GM15510 (cell line): ENCODE data around the gene E4F1.
A peak's percentile ranks its signal among the peaks of the same experiment; 100 is the strongest.

Source experiments
- POLR2A ChIP-seq: IDR thresholded peaks from 3 replicates; pipeline ENCODE4 v1.6.1; 2011; ENCODE audit warnings: borderline replicate concordance; ENCODE audit not compliant: insufficient read length; ENCODE audit errors: extremely low read depth

E4F1 gene

DNA sequence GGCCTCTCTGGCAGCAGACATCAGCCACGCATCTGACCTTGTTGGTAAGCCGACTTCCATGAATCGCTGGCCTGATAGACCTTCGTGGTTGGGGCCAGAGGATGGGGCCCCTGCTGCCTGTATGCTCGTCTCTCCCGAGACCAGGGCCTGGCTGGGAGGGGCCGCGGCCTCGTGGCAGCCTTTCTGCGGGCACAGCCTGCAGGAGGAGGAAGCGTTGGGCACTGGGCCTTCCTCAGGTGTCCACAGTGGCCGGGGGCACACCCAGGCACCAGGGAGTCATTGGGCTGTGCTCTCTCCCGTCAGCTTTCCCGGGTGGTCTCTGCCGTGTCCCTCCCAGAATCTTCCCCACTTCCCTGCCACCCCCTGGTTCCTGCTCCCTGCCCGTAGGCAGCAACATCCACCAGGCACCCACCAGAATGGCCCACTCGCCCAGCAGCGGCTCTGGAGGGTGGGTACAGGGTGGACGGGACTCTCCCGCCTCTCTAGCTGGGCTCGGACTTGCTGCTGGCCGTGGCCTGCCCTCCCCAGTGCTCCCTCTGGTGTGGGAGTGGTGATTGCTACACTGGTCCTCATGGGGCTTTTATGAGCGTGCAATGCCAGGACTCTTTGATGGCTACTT lies 6.3 kb downstream of the E4F1 start:
- no peak for TF ChIP-seq POLR2A

DNA sequence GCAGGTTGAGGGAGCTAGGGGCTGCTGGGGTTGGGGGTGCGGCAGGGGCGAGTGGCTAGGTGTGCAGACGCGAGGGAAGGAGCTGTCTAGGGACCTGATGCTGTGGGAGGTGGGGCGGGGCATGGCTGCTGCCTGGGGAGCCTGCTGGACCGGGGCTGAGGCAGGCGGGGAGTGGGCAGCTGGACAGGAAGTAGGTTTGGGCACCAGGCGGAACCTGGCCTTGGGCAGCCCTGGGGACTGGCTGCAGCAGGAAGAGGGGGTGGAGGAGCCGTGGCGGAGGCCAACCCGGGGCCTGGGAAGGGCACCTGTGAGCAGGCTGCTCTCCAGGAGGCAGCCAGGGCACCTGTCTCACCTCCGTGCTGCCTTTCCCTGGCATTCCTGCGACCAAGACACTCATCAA lies 7.0 kb downstream of the E4F1 start:
- no peak for TF ChIP-seq POLR2A

DNA sequence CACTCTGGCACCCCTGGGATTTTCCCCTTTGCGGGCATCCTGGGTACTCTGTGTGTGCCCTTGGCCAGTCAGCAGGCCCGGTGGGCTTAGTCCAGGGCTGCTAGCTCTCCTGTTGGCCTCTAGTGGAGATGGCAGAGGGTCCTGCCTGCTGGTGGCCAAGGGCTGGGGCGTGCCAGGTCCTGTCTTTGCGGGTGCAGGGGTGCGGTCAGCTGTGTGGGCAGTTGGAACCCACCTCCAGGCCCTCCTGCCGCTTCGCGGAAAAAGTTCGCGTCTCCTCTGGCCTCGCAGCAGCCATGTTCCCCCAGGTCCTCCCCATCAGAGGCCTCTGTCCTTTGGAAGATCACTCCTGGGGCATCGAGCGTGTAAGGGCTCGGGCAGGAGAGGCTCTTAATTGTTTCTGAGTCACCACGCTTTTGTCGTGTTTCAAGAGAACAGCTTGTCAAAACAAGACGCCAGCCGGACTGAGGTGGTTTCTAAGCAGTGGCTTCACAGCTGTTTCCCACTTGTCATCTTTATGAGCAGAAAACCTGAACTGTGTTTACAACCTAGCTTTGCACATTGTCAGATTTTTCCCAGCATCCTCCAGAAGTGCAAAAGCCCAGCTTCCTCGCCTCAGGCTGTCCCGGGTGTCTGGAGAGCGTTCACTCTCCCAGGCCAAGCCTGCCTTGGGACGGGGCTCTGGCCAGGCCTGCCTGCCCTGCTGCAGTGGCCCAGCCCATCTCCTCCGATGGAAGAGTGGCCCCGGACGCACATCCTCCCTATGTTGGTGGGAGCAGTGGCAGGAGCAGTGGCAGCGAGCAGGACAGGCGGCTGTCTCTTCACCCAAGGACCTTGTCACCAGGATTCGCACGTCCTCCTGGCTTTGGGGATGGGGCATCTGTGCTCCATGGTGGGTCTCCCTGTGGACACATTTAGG lies 7.9 kb downstream of the E4F1 start:
- TF ChIP-seq POLR2A: no peak

DNA sequence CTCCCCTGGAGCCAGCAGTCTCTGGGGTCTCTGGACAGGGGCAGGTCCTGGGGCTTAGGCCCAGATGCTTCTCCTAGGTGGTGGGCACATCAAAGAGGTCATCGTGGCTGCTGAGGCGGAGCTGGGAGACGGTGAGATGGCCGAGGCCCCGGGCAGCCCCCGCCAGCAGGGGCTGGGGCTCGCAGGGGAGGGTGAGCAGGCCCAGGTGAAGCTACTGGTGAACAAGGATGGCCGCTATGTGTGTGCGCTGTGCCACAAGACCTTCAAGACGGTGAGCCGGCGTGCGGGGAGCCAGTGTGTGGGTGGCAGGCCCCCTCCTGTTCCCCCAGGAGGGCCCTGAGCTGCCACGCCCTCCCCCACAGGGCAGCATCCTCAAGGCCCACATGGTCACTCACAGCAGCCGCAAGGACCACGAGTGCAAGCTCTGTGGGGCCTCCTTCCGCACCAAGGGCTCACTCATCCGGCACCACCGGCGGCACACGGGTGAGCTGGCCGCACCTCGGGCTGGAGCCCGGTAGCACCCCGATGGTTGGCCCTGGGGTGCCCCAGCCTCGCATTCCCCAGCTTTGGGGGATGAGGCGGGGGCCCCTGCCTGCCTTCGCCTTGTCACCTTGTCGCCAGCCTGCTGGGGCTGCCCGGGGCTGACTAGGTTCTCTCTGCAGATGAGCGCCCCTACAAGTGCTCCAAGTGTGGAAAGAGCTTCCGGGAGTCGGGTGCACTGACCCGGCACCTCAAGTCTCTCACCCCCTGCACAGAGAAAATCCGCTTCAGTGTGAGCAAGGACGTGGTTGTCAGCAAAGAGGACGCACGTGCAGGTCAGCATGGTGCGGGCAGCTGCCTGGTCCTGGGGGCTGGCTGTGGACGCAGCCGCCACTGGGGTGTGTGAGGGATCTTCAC lies 9.0 kb downstream of the E4F1 start:
- TF ChIP-seq POLR2A: no peak

DNA sequence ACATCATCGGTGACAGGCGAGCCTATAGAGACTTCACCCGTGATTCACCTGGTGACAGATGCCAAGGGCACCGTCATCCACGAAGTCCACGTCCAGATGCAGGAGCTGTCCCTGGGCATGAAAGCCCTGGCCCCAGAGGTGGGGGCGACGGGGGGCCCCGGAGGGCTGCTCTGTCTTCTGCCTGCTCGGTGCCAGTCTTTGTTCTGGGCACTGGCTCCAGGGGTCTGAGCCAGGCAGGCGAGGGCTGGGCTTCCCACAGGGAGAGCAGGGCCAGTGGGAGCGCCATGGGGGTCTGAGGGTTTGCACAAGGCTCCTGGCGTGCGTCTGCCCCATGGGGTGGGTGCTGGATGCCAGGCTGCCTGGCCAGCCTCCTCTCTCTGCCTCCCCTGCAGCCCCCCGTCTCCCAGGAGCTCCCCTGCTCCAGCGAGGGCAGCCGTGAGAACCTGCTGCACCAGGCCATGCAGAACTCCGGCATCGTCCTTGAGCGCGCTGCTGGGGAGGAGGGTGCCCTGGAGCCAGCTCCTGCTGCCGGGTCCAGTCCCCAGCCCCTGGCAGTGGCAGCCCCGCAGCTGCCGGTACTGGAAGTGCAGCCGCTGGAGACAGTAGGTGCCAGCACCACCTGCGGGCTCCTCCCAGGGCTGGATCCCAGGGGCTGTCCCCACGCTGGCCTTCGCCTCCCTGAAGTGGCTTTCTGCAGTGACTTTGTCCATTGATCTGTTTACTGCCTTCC lies 9.8 kb downstream of the E4F1 start:
- no peak for TF ChIP-seq POLR2A

DNA sequence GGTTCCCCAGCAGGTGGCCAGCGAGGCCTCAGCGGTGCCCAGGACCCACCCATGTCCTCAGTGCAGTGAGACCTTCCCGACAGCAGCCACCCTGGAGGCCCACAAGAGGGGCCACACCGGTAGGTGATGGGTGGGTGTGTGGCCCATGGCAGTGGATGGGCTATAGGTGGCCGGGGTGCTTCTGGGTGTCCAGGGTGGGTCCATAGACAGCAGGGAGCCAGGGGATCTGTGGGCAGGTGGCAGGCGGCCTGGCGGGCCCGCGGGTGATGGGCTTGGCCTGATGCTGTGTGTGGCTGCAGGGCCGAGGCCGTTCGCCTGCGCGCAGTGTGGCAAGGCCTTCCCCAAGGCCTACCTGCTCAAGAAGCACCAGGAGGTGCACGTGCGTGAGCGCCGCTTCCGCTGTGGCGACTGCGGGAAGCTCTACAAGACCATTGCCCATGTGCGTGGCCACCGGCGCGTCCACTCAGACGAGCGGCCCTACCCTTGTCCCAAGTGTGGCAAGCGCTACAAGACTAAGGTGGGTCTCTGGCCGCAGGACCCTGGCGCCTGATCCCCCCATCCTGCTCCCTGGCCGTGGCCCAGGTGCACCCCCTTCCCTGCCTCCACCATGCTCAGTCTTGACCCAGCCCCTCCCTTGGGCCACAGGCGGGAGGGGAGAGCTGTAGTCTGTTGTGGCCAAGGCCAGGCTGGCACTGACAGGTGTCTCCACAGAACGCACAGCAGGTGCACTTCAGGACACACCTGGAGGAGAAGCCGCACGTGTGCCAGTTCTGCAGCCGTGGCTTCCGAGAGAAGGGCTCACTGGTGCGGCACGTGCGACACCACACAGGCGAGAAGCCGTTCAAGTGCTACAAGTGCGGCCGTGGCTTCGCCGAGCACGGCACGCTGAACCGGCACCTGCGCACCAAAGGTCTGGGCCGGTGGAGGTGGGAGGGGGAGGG lies 10.8 kb downstream of the E4F1 start:
- TF ChIP-seq POLR2A: no peak

DNA sequence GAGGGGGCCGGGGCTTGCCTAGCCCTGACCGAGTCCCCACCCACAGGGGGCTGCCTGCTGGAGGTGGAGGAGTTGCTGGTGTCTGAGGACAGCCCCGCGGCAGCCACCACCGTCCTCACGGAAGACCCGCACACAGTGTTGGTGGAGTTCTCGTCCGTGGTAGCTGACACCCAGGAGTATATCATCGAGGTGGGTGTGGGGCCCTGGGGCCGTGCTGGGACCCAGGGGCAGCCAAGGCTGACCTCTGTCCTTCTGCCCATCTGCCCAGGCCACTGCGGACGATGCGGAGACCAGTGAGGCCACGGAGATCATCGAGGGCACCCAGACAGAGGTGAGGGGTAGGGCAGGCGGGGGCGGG lies 11.4 kb downstream of the E4F1 start:
- TF ChIP-seq POLR2A: no peak

DNA sequence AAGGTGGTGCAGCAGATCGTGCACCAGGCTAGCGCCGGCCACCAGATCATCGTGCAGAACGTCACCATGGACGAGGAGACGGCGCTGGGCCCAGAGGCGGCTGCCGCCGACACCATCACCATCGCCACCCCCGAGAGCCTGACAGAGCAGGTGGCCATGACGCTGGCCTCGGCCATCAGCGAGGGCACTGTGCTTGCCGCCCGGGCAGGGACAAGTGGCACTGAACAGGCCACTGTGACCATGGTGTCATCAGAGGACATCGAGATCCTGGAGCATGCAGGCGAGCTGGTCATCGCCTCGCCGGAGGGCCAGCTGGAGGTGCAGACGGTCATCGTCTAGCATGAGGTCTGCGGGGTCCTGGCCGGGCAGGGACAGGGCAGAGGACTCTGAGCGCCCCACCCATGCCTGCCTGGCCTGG lies 11.9 kb downstream of the E4F1 start:
- TF ChIP-seq POLR2A: no peak

DNA sequence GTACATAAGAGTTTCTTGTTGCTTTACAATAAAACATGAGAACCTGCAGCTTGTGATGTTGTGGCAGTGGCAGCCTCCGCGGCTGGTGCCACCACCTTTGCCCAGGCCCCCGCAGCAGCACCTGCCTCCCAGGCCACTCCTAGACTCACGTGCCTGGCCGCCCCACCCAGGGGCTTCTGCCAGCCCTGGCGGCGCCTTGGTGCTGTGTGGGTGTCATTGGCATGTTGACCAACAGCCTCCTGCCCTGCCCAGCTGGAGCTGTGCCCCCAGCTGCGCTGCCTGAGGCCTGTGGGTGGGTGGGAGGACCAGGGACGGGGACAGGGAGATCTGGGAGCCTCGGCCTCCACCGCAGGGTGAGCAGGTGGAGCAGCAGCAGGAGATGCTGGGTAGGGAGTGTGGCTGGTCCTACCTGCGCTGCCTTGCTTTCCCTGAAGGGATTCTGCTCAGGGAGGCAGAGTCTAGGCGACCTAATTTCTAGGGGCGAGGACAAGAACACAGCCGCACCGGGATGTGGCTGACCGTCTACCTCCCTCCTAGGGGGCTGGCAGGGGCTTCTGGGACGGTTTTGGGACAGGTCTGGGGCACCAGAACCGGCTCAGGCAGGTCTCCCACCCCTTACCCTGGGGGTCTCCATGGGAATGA lies 12.4 kb downstream of the E4F1 start:
- peak; percentile 11 for TF ChIP-seq POLR2A

DNA sequence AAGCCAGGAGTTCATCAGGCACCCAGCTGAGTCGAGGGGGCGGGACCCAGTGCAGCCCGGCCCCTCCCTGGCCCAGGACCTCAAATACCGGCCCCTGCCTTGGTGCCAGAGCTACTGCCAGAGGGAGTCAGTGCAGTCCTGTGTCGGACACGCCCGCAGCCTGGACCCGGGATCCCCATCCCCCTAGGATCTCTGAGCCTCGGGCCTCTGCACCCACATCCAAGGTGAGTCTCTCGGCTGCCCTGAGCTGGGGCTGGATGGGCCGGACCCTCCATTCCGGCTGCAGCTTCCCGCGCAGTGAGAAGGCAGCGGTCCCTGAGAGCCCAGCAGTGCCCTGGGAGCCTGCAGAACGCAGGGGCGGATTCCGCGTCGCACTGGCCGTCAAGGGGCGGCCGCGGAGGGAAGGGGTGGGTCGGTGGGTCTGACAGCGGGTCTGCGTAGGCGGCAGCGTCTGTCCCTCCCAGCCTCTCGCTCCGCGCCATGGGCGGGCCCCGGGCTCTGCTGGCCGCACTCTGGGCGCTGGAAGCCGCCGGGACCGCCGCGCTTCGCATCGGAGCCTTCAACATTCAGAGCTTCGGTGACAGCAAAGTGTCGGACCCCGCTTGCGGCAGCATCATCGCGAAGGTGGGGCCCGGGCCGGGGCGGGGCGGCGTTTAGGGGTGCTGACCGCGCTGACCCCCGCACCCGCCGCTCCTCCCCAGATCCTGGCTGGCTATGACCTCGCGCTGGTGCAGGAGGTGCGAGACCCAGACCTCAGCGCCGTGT lies 13.1 kb downstream of the E4F1 start, which contains the start of gene DNASE1L2:
TSS of gene DNASE1L2 (plus strand) at position 108 of the 765 bp plus-strand sequence. CDS start at position 481, 373 bp downstream.
- TF ChIP-seq POLR2A: no peak

DNA sequence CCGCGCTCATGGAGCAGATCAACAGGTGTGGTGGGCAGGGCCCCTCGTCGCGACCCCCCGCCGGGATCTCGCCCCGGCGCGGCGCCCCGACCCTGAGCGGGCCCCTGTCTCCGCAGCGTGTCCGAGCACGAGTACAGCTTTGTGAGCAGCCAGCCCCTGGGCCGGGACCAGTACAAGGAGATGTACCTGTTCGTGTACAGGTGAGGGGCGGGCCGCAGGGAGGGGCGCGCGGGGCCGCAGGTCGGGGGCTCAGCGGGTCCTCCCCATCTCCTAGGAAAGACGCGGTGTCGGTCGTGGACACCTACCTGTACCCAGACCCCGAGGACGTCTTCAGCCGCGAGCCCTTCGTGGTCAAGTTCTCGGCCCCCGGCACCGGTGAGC lies 13.7 kb downstream of the E4F1 start:
- no peak for TF ChIP-seq POLR2A

DNA sequence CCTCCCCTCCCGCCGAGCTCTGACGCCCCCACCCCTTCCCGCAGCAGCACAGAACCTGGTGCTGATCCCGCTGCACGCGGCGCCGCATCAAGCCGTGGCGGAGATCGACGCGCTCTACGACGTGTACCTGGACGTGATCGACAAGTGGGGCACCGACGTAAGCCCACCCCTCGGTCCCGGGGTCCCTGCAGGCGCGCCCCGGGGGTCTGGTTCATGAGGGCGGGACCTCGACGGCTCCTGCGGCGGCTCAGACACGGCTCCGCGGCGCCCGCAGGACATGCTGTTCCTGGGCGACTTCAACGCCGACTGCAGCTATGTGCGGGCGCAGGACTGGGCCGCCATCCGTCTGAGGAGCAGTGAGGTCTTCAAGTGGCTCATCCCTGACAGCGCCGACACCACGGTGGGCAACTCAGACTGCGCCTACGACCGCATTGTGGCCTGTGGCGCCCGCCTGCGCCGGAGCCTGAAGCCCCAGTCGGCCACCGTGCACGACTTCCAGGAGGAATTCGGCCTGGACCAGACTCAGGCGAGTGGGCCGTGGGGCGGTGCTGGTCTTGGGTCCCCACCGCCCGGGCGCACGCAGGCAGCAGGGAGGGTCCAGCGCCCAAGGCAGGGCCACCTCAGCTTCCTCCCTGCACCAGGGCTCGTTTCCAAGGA lies 14.2 kb downstream of the E4F1 start:
- no peak for TF ChIP-seq POLR2A
